ENCODE results near the gene BCAN. TPM values are rescaled to one million over a fixed set of nuclear protein-coding genes. Genes with fewer than 3 reads are reported as not detected.
"Not testable (repeated sequence)": the region's sequence is repeated elsewhere in the genome, so short reads cannot be mapped to it uniquely, and the experiment has no call there.

Gene BCAN
- total RNA-seq, 4 donors from 2014 or later, result not detected

GRCh38 chr1:156602557-156602993 is 39.3 kb upstream of the BCAN start:
- TF ChIP-seq, protein P1, sequence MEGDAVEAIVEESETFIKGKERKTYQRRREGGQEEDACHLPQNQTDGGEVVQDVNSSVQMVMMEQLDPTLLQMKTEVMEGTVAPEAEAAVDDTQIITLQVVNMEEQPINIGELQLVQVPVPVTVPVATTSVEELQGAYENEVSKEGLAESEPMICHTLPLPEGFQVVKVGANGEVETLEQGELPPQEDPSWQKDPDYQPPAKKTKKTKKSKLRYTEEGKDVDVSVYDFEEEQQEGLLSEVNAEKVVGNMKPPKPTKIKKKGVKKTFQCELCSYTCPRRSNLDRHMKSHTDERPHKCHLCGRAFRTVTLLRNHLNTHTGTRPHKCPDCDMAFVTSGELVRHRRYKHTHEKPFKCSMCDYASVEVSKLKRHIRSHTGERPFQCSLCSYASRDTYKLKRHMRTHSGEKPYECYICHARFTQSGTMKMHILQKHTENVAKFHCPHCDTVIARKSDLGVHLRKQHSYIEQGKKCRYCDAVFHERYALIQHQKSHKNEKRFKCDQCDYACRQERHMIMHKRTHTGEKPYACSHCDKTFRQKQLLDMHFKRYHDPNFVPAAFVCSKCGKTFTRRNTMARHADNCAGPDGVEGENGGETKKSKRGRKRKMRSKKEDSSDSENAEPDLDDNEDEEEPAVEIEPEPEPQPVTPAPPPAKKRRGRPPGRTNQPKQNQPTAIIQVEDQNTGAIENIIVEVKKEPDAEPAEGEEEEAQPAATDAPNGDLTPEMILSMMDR (IDR thresholded peaks at IDR 0.05), result no peak
- no peak for DNase-seq (ENCODE audit: low spot score)
- ATAC-seq (ENCODE audit: low FRiP score), result no peak

- not testable (repeated sequence) for DNase-seq (ENCODE audit: low spot score); ATAC-seq (ENCODE audit: low FRiP score)
Observed at GRCh38 chr1:156607344-156607743, 34.6 kb upstream of the BCAN start.

GRCh38 chr1:156608036-156608674 is 33.8 kb upstream of the BCAN start:
- DNase-seq (ENCODE audit: low spot score), result no peak
- peak; percentile 74 for ATAC-seq (ENCODE audit: low FRiP score)
- TF ChIP-seq, protein P1 (IDR thresholded peaks at IDR 0.05), result peak in 1 of 3 donors; percentile 7

GRCh38 chr1:156608981-156609380 is 32.9 kb upstream of the BCAN start:
- ATAC-seq (ENCODE audit: low FRiP score), result no peak

DNA sequence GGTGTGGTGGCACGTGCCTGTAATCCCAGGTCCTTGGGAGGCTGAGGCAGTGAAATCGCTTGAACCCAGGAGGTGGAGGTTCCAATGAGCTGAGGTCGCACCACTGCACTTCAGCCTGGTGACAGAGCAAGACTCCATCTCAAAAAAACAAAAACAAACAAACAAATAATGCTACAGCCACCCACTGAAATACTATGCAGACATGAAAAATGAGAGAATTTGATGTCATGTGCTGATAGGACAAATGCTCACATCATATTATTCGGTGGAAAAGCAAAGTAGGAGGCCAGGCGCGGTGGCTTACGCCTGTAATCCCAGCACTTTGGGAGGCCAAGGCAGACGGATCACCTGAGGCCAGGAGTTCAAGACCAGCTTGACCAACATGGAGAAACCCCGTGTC is 31.8 kb upstream of the BCAN start:
- ATAC-seq (ENCODE audit: low FRiP score), result not testable (repeated sequence)

More at GRCh38 chr1:156608981-156609380, 32.9 kb upstream of the BCAN start:
- no peak for DNase-seq (ENCODE audit: low spot score)
- TF ChIP-seq, protein P1 (IDR thresholded peaks at IDR 0.05), result no peak

DNA sequence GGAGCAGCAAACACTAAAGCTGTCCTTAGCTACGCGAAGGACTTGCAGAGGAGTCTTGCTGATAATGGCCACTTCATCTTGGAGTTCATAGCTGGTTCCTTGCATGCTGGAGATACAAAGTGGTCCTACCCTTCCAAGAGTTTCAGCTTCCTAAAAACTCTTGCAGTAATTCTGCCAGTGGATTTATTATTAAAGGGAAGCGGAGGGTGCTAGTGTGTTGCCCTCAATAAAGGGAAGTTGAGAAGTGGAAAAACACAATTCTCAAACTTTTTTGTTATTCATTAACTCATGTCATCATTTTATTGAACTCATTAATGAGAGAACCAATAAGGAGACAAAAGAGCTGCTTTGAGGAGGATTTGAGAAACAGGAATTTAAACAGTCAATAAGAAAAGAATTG is 29.3 kb upstream of the BCAN start:
- no peak for ATAC-seq (ENCODE audit: low FRiP score)
- no peak for DNase-seq (ENCODE audit: low spot score)
- TF ChIP-seq, protein P1 (IDR thresholded peaks at IDR 0.05), result no peak

More for the DNA sequence above, 31.8 kb upstream of the BCAN start:
- not testable (repeated sequence) for DNase-seq (ENCODE audit: low spot score)

DNA sequence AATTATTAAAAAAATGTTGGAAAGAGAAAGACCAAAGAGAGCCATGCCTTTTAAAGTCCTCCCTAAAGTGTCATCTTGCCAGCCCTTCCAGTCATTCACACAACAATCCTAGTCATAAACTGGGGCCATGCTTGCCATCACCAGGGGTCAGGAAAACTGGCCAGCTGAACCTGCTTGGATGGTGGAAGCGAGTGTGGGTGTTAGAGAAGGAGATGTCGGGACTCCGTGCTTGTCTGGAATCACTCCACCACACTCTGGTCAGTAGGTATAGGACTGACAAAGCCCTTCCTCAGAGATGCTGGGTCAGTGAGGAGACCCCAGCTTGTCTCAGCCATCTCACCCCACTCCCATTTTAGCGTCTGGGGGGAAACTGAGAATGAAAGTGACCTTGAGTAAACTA is 26.0 kb upstream of the BCAN start:
- ATAC-seq (ENCODE audit: low FRiP score) (no peak), DNase-seq (ENCODE audit: low spot score) (no peak)
- TF ChIP-seq, protein P1 (IDR thresholded peaks at IDR 0.05), result no peak

GRCh38 chr1:156616463-156616862 is 25.5 kb upstream of the BCAN start:
- DNase-seq (ENCODE audit: low spot score), result no peak
- TF ChIP-seq, protein P1 (IDR thresholded peaks at IDR 0.05), result no peak
- ATAC-seq (ENCODE audit: low FRiP score), result no peak
